ENCODE data around the gene DDX4. TPM values are rescaled to one million over a fixed set of nuclear protein-coding genes. Genes with fewer than 3 reads are reported as not detected.
"Not testable (repeated sequence)": the region's sequence is repeated elsewhere in the genome, so short reads cannot be mapped to it uniquely, and the experiment has no call there.

The DDX4 gene
- 0.24 TPM in 1 of 2 replicates, not detected in the other for total RNA-seq (2014; rRNA removed; shearing (Covaris generic))
- not detected in 2 replicates for polyA plus RNA-seq (2015; cell fraction: cytosol; rRNA removed)
- 0.12 TPM in 1 of 2 replicates, not detected in the other for polyA plus RNA-seq (2015; cell fraction: nucleus; rRNA removed)

GRCh38 chr5:55737793-55738192 lies at the start of gene DDX4:
Gene DDX4 (plus strand): TSS chr5:55738061. CDS start chr5:55738964, 903 bp downstream.
- no peak for DNase-seq (ENCODE audit: low read depth)

- DNase-seq (ENCODE audit: low read depth) = peak; percentile 9
Observed at GRCh38 chr5:55691265-55692105, 46.4 kb upstream of the DDX4 start.

- no peak for DNase-seq (ENCODE audit: low read depth)
Observed at GRCh38 chr5:55692106-55692417, 45.8 kb upstream of the DDX4 start.

GRCh38 chr5:55692509-55692908 lies 45.4 kb upstream of the DDX4 start:
- no peak for DNase-seq (ENCODE audit: low read depth)

- DNase-seq (ENCODE audit: low read depth) = peak; percentile 25
Observed at GRCh38 chr5:55694152-55694830, 43.6 kb upstream of the DDX4 start.

- not testable (repeated sequence) for DNase-seq (ENCODE audit: low read depth)
Observed at GRCh38 chr5:55696704-55697103, 41.2 kb upstream of the DDX4 start.

- no peak for DNase-seq (ENCODE audit: low read depth)
Observed at GRCh38 chr5:55699041-55699688, 38.7 kb upstream of the DDX4 start.

GRCh38 chr5:55700745-55701144 lies 37.1 kb upstream of the DDX4 start:
- no peak for DNase-seq (ENCODE audit: low read depth)

GRCh38 chr5:55701462-55702103 lies 36.3 kb upstream of the DDX4 start:
- no peak for DNase-seq (ENCODE audit: low read depth)

- DNase-seq (ENCODE audit: low read depth) = no peak
Observed at GRCh38 chr5:55702598-55703345, 35.1 kb upstream of the DDX4 start.

- DNase-seq (ENCODE audit: low read depth) = no peak
Observed at GRCh38 chr5:55706230-55706629, 31.6 kb upstream of the DDX4 start.

- peak; percentile 52 for DNase-seq (ENCODE audit: low read depth)
Observed at GRCh38 chr5:55708732-55709131, 29.1 kb upstream of the DDX4 start.

- DNase-seq (ENCODE audit: low read depth) = no peak
Observed at GRCh38 chr5:55711507-55712022, 26.3 kb upstream of the DDX4 start.

- peak; percentile 96 for DNase-seq (ENCODE audit: low read depth)
Observed at GRCh38 chr5:55712023-55712859, 25.6 kb upstream of the DDX4 start, which contains the start of gene SLC38A9. Gene SLC38A9 (minus strand): TSS chr5:55712324. CDS start chr5:55697958, 14,366 bp downstream.

- no peak for DNase-seq (ENCODE audit: low read depth)
Observed at GRCh38 chr5:55713871-55714270, 24.0 kb upstream of the DDX4 start.

GRCh38 chr5:55714339-55714738 lies 23.5 kb upstream of the DDX4 start:
- peak; percentile 6 for DNase-seq (ENCODE audit: low read depth)

GRCh38 chr5:55714749-55715148 lies 23.1 kb upstream of the DDX4 start:
- no peak for DNase-seq (ENCODE audit: low read depth)

- no peak for DNase-seq (ENCODE audit: low read depth)
Observed at GRCh38 chr5:55715519-55716078, 22.3 kb upstream of the DDX4 start.

GRCh38 chr5:55719026-55719425 lies 18.8 kb upstream of the DDX4 start:
- DNase-seq (ENCODE audit: low read depth) = not testable (repeated sequence)
